ENCODE data around the gene TADA2B. TPM values are rescaled to one million over a fixed set of nuclear protein-coding genes. Genes with fewer than 3 reads are reported as not detected.

The TADA2B gene
- total and polyA plus RNA-seq, 2 of the 4 experiments (the other 2 are of a cell fraction), result 6.1 to 8.6 TPM

DNA sequence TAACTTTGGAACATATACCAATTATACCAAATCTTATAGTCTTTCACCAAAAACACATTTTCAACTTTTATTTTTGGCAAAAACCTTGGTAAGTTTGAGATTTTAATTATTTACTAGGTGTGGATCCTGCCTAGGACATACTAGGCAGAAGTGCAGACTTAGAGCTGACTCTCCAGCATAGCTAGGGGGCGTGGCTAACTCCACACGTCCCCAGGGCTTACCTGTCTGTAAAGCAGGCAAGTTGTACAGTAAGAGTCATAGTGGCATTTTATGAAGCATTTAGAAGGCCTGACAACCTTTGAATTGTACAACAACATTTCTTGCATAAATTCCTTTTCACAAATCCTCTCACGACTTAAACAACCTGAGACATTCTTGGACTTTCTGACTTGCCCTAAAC lies 43.9 kb downstream of the TADA2B start:
- in situ Hi-C loops (cut with MboI; ENCODE audit: low sequenced_read_pairs), result no loop called here
- Histone ChIP-seq H3K14ac (replicated peaks; ENCODE audit: low read depth, low read length) (no peak overlapping the region), H2BK15ac (ENCODE audit: low read depth, low read length) (no peak overlapping the region), H3K23ac (ENCODE audit: low read depth, low read length) (no peak overlapping the region), H4K91ac (ENCODE audit: insufficient read depth, low read depth, low read length) (no peak overlapping the region), H3K27me3 (ENCODE audit: control insufficient read depth, insufficient read depth, low read length) (peaks cover 32% of the 10 kb centered on the region), H3K9me1 (ENCODE audit: insufficient read depth, low read length) (no peaks in the 10 kb centered on the region), H3K27ac (ENCODE audit: insufficient read depth, low read length) (no peak overlapping the region), H3K4ac (ENCODE audit: low read depth, low read length) (no peak overlapping the region), H2BK5ac (ENCODE audit: low read depth, low read length, poor library complexity, severe bottlenecking) (no peak overlapping the region), H2AK9ac (replicated peaks; ENCODE audit: low read depth, low read length, poor library complexity) (no peak overlapping the region), H3K18ac (ENCODE audit: low read depth, low read length) (no peak overlapping the region), H4K8ac (ENCODE audit: low read depth in 2 of 2, low read length in 2 of 2) (no peak overlapping the region), H2BK120ac (ENCODE audit: low read depth, low read length) (no peak overlapping the region), H2AFZ (replicated peaks; ENCODE audit: low read length, poor library complexity) (no peak overlapping the region), H3K36me3 (ENCODE audit: control insufficient read depth, insufficient read depth, low read length) (no peaks in the 10 kb centered on the region), H2BK20ac (ENCODE audit: low read depth, low read length) (no peak overlapping the region), H3K4me3 (ENCODE audit: insufficient read depth, low read depth, low read length) (no peak overlapping the region), H4K20me1 (ENCODE audit: insufficient read depth, low read length) (no peaks in the 10 kb centered on the region), H2AK5ac (ENCODE audit: low read depth, low read length) (no peak overlapping the region), H3K4me2 (ENCODE audit: low read depth, low read length) (no peak overlapping the region), H3K9ac (ENCODE audit: low read depth, low read length) (no peak overlapping the region), H3K56ac (ENCODE audit: extremely low read depth, insufficient read depth, low read length) (no peak overlapping the region), H4K5ac (ENCODE audit: low read depth, low read length) (no peak overlapping the region), H3K4me1 (ENCODE audit: control insufficient read depth, insufficient read depth, low read length) (no peaks in the 10 kb centered on the region), H3K79me1 (ENCODE audit: low read depth in 1 of 2, low read length in 2 of 2) (no peaks in the 10 kb centered on the region), H3K9me3 (ENCODE audit: control insufficient read depth, insufficient read depth, low read length) (peaks cover 2% of the 10 kb centered on the region; the same call in 1 of the 2 replicates)
- POLR2A ChIA-PET (ENCODE audit: unreplicated experiment), result no interaction called here
- intact Hi-C loops (cut with micrococcal nuclease), result no loop called here
- no TSS peak for BruUV-seq (replicated peaks)
- TF ChIP-seq, protein P1, sequence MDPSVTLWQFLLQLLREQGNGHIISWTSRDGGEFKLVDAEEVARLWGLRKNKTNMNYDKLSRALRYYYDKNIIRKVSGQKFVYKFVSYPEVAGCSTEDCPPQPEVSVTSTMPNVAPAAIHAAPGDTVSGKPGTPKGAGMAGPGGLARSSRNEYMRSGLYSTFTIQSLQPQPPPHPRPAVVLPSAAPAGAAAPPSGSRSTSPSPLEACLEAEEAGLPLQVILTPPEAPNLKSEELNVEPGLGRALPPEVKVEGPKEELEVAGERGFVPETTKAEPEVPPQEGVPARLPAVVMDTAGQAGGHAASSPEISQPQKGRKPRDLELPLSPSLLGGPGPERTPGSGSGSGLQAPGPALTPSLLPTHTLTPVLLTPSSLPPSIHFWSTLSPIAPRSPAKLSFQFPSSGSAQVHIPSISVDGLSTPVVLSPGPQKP (IDR thresholded peaks at IDR 0.05; ENCODE audit: borderline replicate concordance, low read depth, low read length), result no peak
- TF ChIP-seq RFX5 (IDR thresholded peaks at IDR 0.05; ENCODE audit: low read depth, low read length), result no peak
- TF ChIP-seq BHLHE40 (IDR thresholded peaks at IDR 0.05; ENCODE audit: low read depth, low read length), result no peak
- no peak for TF ChIP-seq MAFK (IDR thresholded peaks at IDR 0.05; ENCODE audit: low read depth, low read length)
- TF ChIP-seq RAD21 (IDR thresholded peaks at IDR 0.05; ENCODE audit: low read length), result no peak
- no peak for TF ChIP-seq RCOR1 (IDR thresholded peaks at IDR 0.05; ENCODE audit: insufficient replicate concordance, low read length)
- TF ChIP-seq FOS (IDR thresholded peaks at IDR 0.05; ENCODE audit: low read depth, low read length), result no peak
- no peak for TF ChIP-seq CEBPB (IDR thresholded peaks at IDR 0.05; ENCODE audit: low read depth, low read length)
- no peak for TF ChIP-seq MAZ (IDR thresholded peaks at IDR 0.05; ENCODE audit: borderline replicate concordance, low read depth, low read length)
- TF ChIP-seq, protein P2, sequence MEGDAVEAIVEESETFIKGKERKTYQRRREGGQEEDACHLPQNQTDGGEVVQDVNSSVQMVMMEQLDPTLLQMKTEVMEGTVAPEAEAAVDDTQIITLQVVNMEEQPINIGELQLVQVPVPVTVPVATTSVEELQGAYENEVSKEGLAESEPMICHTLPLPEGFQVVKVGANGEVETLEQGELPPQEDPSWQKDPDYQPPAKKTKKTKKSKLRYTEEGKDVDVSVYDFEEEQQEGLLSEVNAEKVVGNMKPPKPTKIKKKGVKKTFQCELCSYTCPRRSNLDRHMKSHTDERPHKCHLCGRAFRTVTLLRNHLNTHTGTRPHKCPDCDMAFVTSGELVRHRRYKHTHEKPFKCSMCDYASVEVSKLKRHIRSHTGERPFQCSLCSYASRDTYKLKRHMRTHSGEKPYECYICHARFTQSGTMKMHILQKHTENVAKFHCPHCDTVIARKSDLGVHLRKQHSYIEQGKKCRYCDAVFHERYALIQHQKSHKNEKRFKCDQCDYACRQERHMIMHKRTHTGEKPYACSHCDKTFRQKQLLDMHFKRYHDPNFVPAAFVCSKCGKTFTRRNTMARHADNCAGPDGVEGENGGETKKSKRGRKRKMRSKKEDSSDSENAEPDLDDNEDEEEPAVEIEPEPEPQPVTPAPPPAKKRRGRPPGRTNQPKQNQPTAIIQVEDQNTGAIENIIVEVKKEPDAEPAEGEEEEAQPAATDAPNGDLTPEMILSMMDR (conservative IDR thresholded peaks at IDR 0.05; ENCODE audit: low read depth, low read length), result no peak
- TF ChIP-seq CHD1 (IDR thresholded peaks at IDR 0.05; ENCODE audit: low read depth, low read length), result no peak
- no peak for TF ChIP-seq NFE2L2 (IDR thresholded peaks at IDR 0.05; ENCODE audit: low read depth, low read length)
- TF ChIP-seq POLR2A (IDR thresholded peaks at IDR 0.05; ENCODE audit: low read depth, low read length), result no peak
- TF ChIP-seq USF2 (IDR thresholded peaks at IDR 0.05; ENCODE audit: low read depth, low read length), result no peak
- no peak for TF ChIP-seq MXI1 (IDR thresholded peaks at IDR 0.05; ENCODE audit: borderline replicate concordance, low read depth, low read length)
- TF ChIP-seq SMC3 (IDR thresholded peaks at IDR 0.05; ENCODE audit: low read depth, low read length), result no peak
- no CpG with 5 or more reads among the region's 3 CpGs for WGBS, 2 experiments (ENCODE audit: extremely low coverage in 2 of 2, insufficient read length in 1 of 2)
- DNase-seq (no peak), ATAC-seq (ENCODE audit: low read depth) (no peak)
- dilution Hi-C loops (cut with HindIII; ENCODE audit: low sequenced_read_pairs, unreplicated experiment), result no loop called here
- CTCF ChIA-PET, result no interaction called here

All from IMR-90 (cell line).